H1 (cell line): ENCODE results near the gene FOXF1. TPM values are rescaled to one million over a fixed set of nuclear protein-coding genes. Genes with fewer than 3 reads are reported as not detected.

Experiments
- ASH2L ChIP-seq: fragments of 200-600, 300-600 bp; sonication (generic); IDR thresholded peaks from one replicate; pipeline ENCODE4 v1.7.1; 2017; ENCODE audit warnings: low read length
- CHD7 ChIP-seq: fragments of 300-600 bp; sonication (generic); IDR thresholded peaks from 2 replicates; pipeline ENCODE4 v1.7.1; 2012; ENCODE audit warnings: low read length, moderate library complexity, mild to moderate bottlenecking, inconsistent platforms; ENCODE audit not compliant: insufficient replicate concordance
- SRF ChIP-seq: IDR thresholded peaks from 2 replicates; pipeline ENCODE4 v1.6.1; 2011; ENCODE audit warnings: mild to moderate bottlenecking, low read depth, low read length, moderate library complexity
- polyA plus RNA-seq, 7 experiments: library from polyadenylated mRNA; depleted of rRNA in 3 of 7; stranded (reverse) in 5 of 7; unstranded in 2 of 7; fragments of >200 nt in 5 of 7; fragments of 200-250 nt in 2 of 7; gene quantifications; 1 replicate in 5 of 7; 2 replicates in 1 of 7; 4 replicates in 1 of 7; pipeline versions ENCODE4 v1.2.1 to v1.2.3, GENCODE V29; 2011 to 2013; ENCODE audit warnings: missing spikeins in 2 of 7, mixed read lengths in 2 of 7
- total RNA-seq: library from RNA; stranded (reverse); fragmentation: NEBNext Ultra II Directional; extraction: Animal tissue kit (Norgen Biotek cat#: 25700); gene quantifications from 2 replicates; pipeline ENCODE4 v1.2.1, GENCODE V29; 2021

The FOXF1 gene
- total and polyA plus RNA-seq, 2 of the 8 experiments (the other 6 are each of a cell fraction or from before 2014, with no cell fraction given): 0.02 TPM; not detected in 1

- no peak for TF ChIP-seq CHD7
- no peak for TF ChIP-seq SRF
- TF ChIP-seq ASH2L: no peak
- TF ChIP-seq, all 59 proteins: peak for 0
These were observed 8.8 kb downstream of the FOXF1 start (continued) for GRCh38 chr16:86519007-86519648.
